ENCODE measurements around the gene PRM1.

GRCh38 chr16:11253995-11254912 is 26.9 kb downstream of the PRM1 start:
- TF ChIP-seq, protein P1, sequence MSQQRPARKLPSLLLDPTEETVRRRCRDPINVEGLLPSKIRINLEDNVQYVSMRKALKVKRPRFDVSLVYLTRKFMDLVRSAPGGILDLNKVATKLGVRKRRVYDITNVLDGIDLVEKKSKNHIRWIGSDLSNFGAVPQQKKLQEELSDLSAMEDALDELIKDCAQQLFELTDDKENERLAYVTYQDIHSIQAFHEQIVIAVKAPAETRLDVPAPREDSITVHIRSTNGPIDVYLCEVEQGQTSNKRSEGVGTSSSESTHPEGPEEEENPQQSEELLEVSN (IDR thresholded peaks at IDR 0.05; ENCODE audit: borderline replicate concordance, low read depth): no peak
- TF ChIP-seq CTCF (IDR thresholded peaks at IDR 0.05) (no peak), REST (IDR thresholded peaks at IDR 0.05) (no peak), PHF8 (IDR thresholded peaks at IDR 0.05; ENCODE audit: borderline replicate concordance, low read depth) (no peak), MAFK (IDR thresholded peaks at IDR 0.05; ENCODE audit: partially characterized antibody) (no peak), RAD21 (conservative IDR thresholded peaks at IDR 0.05 in 1 of 2, IDR thresholded peaks at IDR 0.05 in 1 of 2) (no peak), JUN (IDR thresholded peaks at IDR 0.05) (no peak), POLR2A (IDR thresholded peaks at IDR 0.05; ENCODE audit: low read length) (no peak), SREBF2 (IDR thresholded peaks at IDR 0.05) (no peak), MYC (IDR thresholded peaks at IDR 0.05; ENCODE audit: borderline replicate concordance, low read length) (no peak), EP300 (IDR thresholded peaks at IDR 0.05) (no peak)
